ENCODE measurements around the gene CAMK2D. TPM values are rescaled to one million over a fixed set of nuclear protein-coding genes. Genes with fewer than 3 reads are reported as not detected.

Gene CAMK2D
- total RNA-seq, 2 experiments from 2014 or later = 42.8 to 46.7 TPM

DNA sequence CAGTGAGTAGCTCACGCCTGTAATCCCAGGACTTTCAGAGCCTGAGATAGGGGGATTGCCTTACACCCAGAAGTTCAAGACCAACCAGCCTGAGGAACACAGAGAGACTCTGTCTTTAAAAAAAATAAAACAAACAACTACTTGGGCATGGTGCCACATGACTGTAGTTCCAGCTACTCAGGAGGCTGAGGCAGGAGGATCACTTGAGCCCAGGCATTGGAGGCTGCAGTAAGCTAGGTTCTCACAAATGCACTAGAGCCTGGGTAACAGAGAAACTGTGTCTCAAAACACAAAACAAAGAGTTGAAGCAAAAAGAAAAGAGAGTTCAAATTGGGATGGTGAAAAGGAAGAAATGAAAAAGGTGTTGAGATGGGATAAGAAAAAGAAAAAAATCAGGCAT lies 10.8 kb downstream of the CAMK2D start:
- H3K4me3 Mint-ChIP-seq = no peak overlapping the region
- H3K4me1 Mint-ChIP-seq = peaks cover 39% of the 10 kb centered on the region
- peaks cover 43% of the 10 kb centered on the region for H3K36me3 Mint-ChIP-seq
- H3K27ac Mint-ChIP-seq = no peak overlapping the region
- no peaks in the 10 kb centered on the region for H3K27me3 Mint-ChIP-seq
- peaks cover 3% of the 10 kb centered on the region for H3K9me3 Mint-ChIP-seq
- no peak for DNase-seq

DNA sequence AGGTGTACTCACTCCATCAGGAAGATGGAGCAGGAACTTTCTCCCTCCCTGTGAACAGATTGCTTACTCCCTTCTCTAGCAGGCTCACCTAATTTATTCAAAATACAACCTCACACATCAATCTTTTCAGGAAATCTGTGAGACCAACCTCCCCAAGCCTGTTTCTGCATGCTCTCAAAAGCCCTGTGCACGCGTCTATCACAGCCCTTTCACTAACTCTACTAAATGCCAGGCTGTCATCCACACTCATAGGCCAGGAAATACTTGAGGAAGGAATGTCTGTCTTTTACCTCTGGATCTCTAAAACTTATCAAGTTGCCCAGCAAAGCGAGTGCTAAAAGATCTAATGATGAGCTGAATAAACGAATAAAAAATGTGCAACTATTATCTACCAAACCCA lies 11.2 kb downstream of the CAMK2D start:
- no peak for DNase-seq
- Mint-ChIP-seq H3K9me3 (peaks cover 3% of the 10 kb centered on the region), H3K36me3 (peaks cover 40% of the 10 kb centered on the region), H3K27me3 (no peaks in the 10 kb centered on the region), H3K27ac (no peak overlapping the region), H3K4me3 (no peak overlapping the region), H3K4me1 (peaks cover 36% of the 10 kb centered on the region)

GRCh38 chr4:113749178-113749577 lies 12.4 kb downstream of the CAMK2D start:
- Mint-ChIP-seq H3K4me1 (peaks cover 29% of the 10 kb centered on the region), H3K4me3 (no peak overlapping the region), H3K27me3 (no peaks in the 10 kb centered on the region), H3K9me3 (peaks cover 3% of the 10 kb centered on the region), H3K27ac (no peak overlapping the region), H3K36me3 (peaks cover 36% of the 10 kb centered on the region)
- no peak for DNase-seq

- Mint-ChIP-seq H3K27ac (no peak overlapping the region), H3K4me1 (peaks cover 28% of the 10 kb centered on the region), H3K27me3 (no peaks in the 10 kb centered on the region), H3K4me3 (no peak overlapping the region), H3K9me3 (peaks cover 3% of the 10 kb centered on the region), H3K36me3 (peaks cover 35% of the 10 kb centered on the region)
- DNase-seq = no peak
Observed at GRCh38 chr4:113747949-113748348, 13.6 kb downstream of the CAMK2D start.

- H3K4me1 Mint-ChIP-seq = peaks cover 22% of the 10 kb centered on the region
- peaks cover under 1% of the 10 kb centered on the region for H3K9me3 Mint-ChIP-seq
- H3K27ac Mint-ChIP-seq = no peak overlapping the region
- no peak overlapping the region for H3K4me3 Mint-ChIP-seq
- no peak for DNase-seq
- H3K36me3 Mint-ChIP-seq = peaks cover 38% of the 10 kb centered on the region
- H3K27me3 Mint-ChIP-seq = no peaks in the 10 kb centered on the region
Observed at GRCh38 chr4:113745711-113746110, 15.8 kb downstream of the CAMK2D start.

DNA sequence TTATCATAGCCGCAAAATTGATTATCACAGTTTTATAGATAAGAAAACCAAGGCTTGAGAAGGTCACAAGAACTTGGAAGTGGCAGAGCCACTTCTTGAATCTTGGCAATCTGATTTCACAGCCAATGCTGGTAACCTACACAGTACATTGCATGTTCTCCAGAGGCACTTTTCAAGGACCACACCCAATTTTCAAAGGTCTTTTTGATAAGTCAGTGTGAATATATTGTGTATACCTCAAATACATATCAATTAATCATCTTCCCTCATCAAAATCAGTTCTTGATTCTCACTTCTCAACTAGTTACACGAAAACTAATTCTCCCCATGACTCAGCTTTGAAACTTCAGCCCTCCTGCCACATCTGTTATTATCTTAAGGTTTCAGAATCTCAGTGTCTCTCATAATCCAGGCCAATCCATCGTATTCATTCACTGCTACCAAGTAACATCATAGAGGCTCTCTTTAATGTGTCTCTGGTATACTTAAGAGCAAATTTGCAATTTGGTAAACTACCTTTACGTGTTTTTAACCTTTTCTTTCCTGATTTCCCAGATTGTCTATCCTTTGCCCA lies 16.8 kb downstream of the CAMK2D start:
- no peak overlapping the region for H3K4me3 Mint-ChIP-seq
- no peak overlapping the region for H3K27ac Mint-ChIP-seq
- peaks cover 3% of the 10 kb centered on the region for H3K9me3 Mint-ChIP-seq
- peaks cover 22% of the 10 kb centered on the region for H3K4me1 Mint-ChIP-seq
- peaks cover 37% of the 10 kb centered on the region for H3K36me3 Mint-ChIP-seq
- no peak for DNase-seq
- no peaks in the 10 kb centered on the region for H3K27me3 Mint-ChIP-seq

GRCh38 chr4:113743690-113744089 lies 17.8 kb downstream of the CAMK2D start:
- Mint-ChIP-seq H3K27ac (no peak overlapping the region), H3K4me1 (peaks cover 32% of the 10 kb centered on the region), H3K36me3 (peaks cover 46% of the 10 kb centered on the region), H3K4me3 (no peak overlapping the region), H3K27me3 (no peaks in the 10 kb centered on the region), H3K9me3 (peaks cover 3% of the 10 kb centered on the region)
- DNase-seq = no peak

DNA sequence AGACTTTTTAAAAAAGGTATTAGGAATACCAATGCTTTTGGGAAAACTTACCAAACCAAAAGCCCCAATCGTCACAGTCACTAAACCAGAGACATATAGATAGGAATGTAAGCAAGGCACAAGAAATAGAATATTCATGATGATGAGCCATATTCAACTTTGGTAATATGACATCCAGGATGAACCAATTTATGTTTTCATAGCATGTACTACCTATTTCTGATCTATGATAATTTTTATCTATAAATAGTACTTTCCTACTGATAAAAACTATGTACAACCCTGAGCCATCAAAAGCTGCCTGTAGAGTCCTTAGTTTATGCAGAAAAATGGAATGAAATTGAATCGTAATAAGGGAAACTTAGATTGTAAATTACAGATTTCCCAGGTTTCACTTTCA lies 18.9 kb downstream of the CAMK2D start:
- peaks cover 41% of the 10 kb centered on the region for H3K36me3 Mint-ChIP-seq
- H3K4me3 Mint-ChIP-seq = no peak overlapping the region
- no peak for DNase-seq
- H3K9me3 Mint-ChIP-seq = peaks cover 3% of the 10 kb centered on the region
- peaks cover 28% of the 10 kb centered on the region for H3K4me1 Mint-ChIP-seq
- no peaks in the 10 kb centered on the region for H3K27me3 Mint-ChIP-seq
- H3K27ac Mint-ChIP-seq = no peak overlapping the region

DNA sequence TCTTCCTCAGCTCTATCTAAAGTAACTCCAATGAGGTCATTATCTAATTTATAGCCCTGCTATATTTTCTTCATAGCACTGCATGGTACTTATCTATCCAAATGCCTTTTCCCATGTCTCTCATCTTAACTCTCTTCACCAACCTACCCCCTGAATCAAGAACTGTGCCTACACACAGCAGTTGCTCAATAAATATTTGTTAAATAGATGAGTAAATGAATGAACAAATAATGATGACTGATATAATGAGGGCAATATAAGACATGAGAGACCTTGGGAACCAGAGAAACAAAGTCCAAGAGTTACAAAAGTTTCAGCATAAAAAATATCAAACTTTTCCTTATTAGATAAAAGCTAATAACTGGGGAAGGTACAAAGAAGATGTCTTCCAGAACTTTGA lies 19.6 kb downstream of the CAMK2D start:
- Mint-ChIP-seq H3K4me3 (no peak overlapping the region), H3K4me1 (peaks cover 31% of the 10 kb centered on the region), H3K27ac (no peak overlapping the region), H3K36me3 (peaks cover 43% of the 10 kb centered on the region), H3K27me3 (no peaks in the 10 kb centered on the region), H3K9me3 (peaks cover 3% of the 10 kb centered on the region)
- DNase-seq = no peak

- Mint-ChIP-seq H3K36me3 (peaks cover 51% of the 10 kb centered on the region), H3K27ac (no peak overlapping the region), H3K4me3 (no peak overlapping the region), H3K9me3 (peaks cover 3% of the 10 kb centered on the region), H3K27me3 (no peaks in the 10 kb centered on the region), H3K4me1 (peaks cover 41% of the 10 kb centered on the region)
- DNase-seq = no peak
Observed at GRCh38 chr4:113740857-113741379, 20.6 kb downstream of the CAMK2D start.

GRCh38 chr4:113739197-113739596 lies 22.3 kb downstream of the CAMK2D start:
- Mint-ChIP-seq H3K4me1 (peaks cover 45% of the 10 kb centered on the region), H3K27ac (peak overlapping the region; percentile 72), H3K4me3 (peak overlapping the region; percentile 5), H3K9me3 (peaks cover 3% of the 10 kb centered on the region), H3K27me3 (no peaks in the 10 kb centered on the region), H3K36me3 (peaks cover 63% of the 10 kb centered on the region)
- DNase-seq = no peak

GRCh38 chr4:113738251-113738650 lies 23.3 kb downstream of the CAMK2D start:
- H3K36me3 Mint-ChIP-seq = peaks cover 64% of the 10 kb centered on the region
- H3K4me1 Mint-ChIP-seq = peaks cover 52% of the 10 kb centered on the region
- peaks cover 3% of the 10 kb centered on the region for H3K9me3 Mint-ChIP-seq
- no peak overlapping the region for H3K27ac Mint-ChIP-seq
- H3K27me3 Mint-ChIP-seq = no peaks in the 10 kb centered on the region
- DNase-seq = no peak
- no peak overlapping the region for H3K4me3 Mint-ChIP-seq

GRCh38 chr4:113733685-113734084 lies 27.9 kb downstream of the CAMK2D start:
- Mint-ChIP-seq H3K27me3 (no peaks in the 10 kb centered on the region), H3K9me3 (no peaks in the 10 kb centered on the region), H3K4me1 (peaks cover 66% of the 10 kb centered on the region), H3K27ac (peak overlapping the region; percentile 16), H3K4me3 (no peak overlapping the region), H3K36me3 (peaks cover 55% of the 10 kb centered on the region)
- no peak for DNase-seq

DNA sequence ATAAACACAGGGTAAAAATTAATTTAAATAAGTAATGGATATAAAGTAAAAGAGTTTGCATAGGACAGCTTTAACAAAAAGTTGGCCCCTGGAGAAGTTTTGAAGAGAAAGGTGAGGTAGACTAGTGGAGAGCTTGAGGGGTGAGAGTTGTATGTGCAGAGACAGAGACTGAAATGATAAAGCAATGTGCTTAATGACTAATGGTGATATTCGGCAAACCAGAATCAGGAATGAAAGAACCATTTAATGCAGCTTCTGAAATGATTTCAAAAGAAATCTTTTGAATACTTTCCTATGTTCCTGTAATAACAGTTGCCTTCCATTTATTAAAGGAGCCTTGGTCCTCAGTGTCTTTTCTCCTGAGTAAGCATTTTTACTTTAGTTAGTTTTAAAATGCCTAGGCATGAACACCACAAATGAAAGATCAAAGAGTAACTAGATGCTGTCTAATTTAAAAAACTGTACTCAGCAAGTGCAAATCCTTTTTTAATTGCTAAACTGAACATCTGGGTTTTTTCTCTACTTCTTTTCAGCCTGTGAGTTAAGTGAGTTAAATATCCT lies 28.5 kb downstream of the CAMK2D start:
- H3K9me3 Mint-ChIP-seq = no peaks in the 10 kb centered on the region
- no peak overlapping the region for H3K27ac Mint-ChIP-seq
- H3K4me3 Mint-ChIP-seq = no peak overlapping the region
- no peaks in the 10 kb centered on the region for H3K27me3 Mint-ChIP-seq
- peaks cover 72% of the 10 kb centered on the region for H3K4me1 Mint-ChIP-seq
- no peak for DNase-seq
- H3K36me3 Mint-ChIP-seq = peaks cover 59% of the 10 kb centered on the region

- Mint-ChIP-seq H3K27me3 (no peaks in the 10 kb centered on the region), H3K9me3 (no peaks in the 10 kb centered on the region), H3K4me3 (peak overlapping the region; percentile 16), H3K36me3 (peaks cover 42% of the 10 kb centered on the region), H3K27ac (peak overlapping the region; percentile 67), H3K4me1 (peaks cover 74% of the 10 kb centered on the region)
- no peak for DNase-seq
Observed at GRCh38 chr4:113730467-113731216, 30.9 kb downstream of the CAMK2D start.
